ENCODE results near the gene CDH26.

The CDH26 gene

GRCh38 chr20:60003776-60004175 lies 45.6 kb downstream of the CDH26 start:
- Histone ChIP-seq H3K9me3 (ENCODE audit: control insufficient read depth, low read length) (no peaks in the 10 kb centered on the region), H3K4me3 (ENCODE audit: extremely low read depth, insufficient read depth, low read length, poor library complexity, severe bottlenecking) (no peak overlapping the region), H3K36me3 (ENCODE audit: control insufficient read depth, insufficient read depth, low read length) (no peaks in the 10 kb centered on the region), H3K4me1 (ENCODE audit: control insufficient read depth, insufficient read depth, low read length, poor library complexity, severe bottlenecking) (peaks cover 9% of the 10 kb centered on the region), H3K27ac (ENCODE audit: low read depth, low read length, severe bottlenecking) (no peak overlapping the region)
- 83 to 91% methylated on average over 3 to 4 of the region's 4 CpGs for whole genome bisulfite sequencing, 2 experiments (ENCODE audit: insufficient coverage in 2 of 2)

- H3K27ac ChIP-seq (ENCODE audit: low read depth, low read length, severe bottlenecking): no peak overlapping the region
- WGBS, 2 experiments (ENCODE audit: insufficient coverage in 2 of 2): 75 to 96% methylated on average over 2 to 3 of the region's 4 CpGs
Observed at GRCh38 chr20:60006261-60006660, 48.0 kb downstream of the CDH26 start.

GRCh38 chr20:60007464-60007863 lies 49.2 kb downstream of the CDH26 start:
- Histone ChIP-seq H3K36me3 (ENCODE audit: control insufficient read depth, insufficient read depth, low read length) (no peaks in the 10 kb centered on the region), H3K9me3 (ENCODE audit: control insufficient read depth, low read length) (no peaks in the 10 kb centered on the region), H3K27ac (ENCODE audit: low read depth, low read length, severe bottlenecking) (no peak overlapping the region), H3K4me1 (ENCODE audit: control insufficient read depth, insufficient read depth, low read length, poor library complexity, severe bottlenecking) (no peaks in the 10 kb centered on the region), H3K4me3 (ENCODE audit: extremely low read depth, insufficient read depth, low read length, poor library complexity, severe bottlenecking) (no peak overlapping the region)
- WGBS, 2 experiments (ENCODE audit: insufficient coverage in 2 of 2): 85% methylated on average over 2 of the region's 2 CpGs; no CpG with 5 or more reads in 1 of the 2 experiments

More at GRCh38 chr20:60006261-60006660, 48.0 kb downstream of the CDH26 start:
- Histone ChIP-seq H3K4me1 (ENCODE audit: control insufficient read depth, insufficient read depth, low read length, poor library complexity, severe bottlenecking) (peaks cover 3% of the 10 kb centered on the region), H3K4me3 (ENCODE audit: extremely low read depth, insufficient read depth, low read length, poor library complexity, severe bottlenecking) (no peak overlapping the region), H3K9me3 (ENCODE audit: control insufficient read depth, low read length) (no peaks in the 10 kb centered on the region), H3K36me3 (ENCODE audit: control insufficient read depth, insufficient read depth, low read length) (no peaks in the 10 kb centered on the region)

- H3K4me3 ChIP-seq (ENCODE audit: extremely low read depth, insufficient read depth, low read length, poor library complexity, severe bottlenecking): no peak overlapping the region
- H3K4me1 ChIP-seq (ENCODE audit: control insufficient read depth, insufficient read depth, low read length, poor library complexity, severe bottlenecking): no peaks in the 10 kb centered on the region
- H3K27ac ChIP-seq (ENCODE audit: low read depth, low read length, severe bottlenecking): no peak overlapping the region
- no peaks in the 10 kb centered on the region for H3K9me3 ChIP-seq (ENCODE audit: control insufficient read depth, low read length)
- 86 to 95% methylated on average over 2 to 3 of the region's 3 CpGs for WGBS, 2 experiments (ENCODE audit: insufficient coverage in 2 of 2)
- H3K36me3 ChIP-seq (ENCODE audit: control insufficient read depth, insufficient read depth, low read length): no peaks in the 10 kb centered on the region
Observed at GRCh38 chr20:60008130-60008808, 50.0 kb downstream of the CDH26 start.

GRCh38 chr20:60009318-60009717 lies 51.1 kb downstream of the CDH26 start:
- H3K9me3 ChIP-seq (ENCODE audit: control insufficient read depth, low read length): no peaks in the 10 kb centered on the region
- no peaks in the 10 kb centered on the region for H3K36me3 ChIP-seq (ENCODE audit: control insufficient read depth, insufficient read depth, low read length)
- 93% methylated on average over 9 to 10 of the region's 13 CpGs for WGBS, 2 experiments (ENCODE audit: insufficient coverage in 2 of 2)
- H3K4me3 ChIP-seq (ENCODE audit: extremely low read depth, insufficient read depth, low read length, poor library complexity, severe bottlenecking): no peak overlapping the region
- no peak overlapping the region for H3K27ac ChIP-seq (ENCODE audit: low read depth, low read length, severe bottlenecking)
- no peaks in the 10 kb centered on the region for H3K4me1 ChIP-seq (ENCODE audit: control insufficient read depth, insufficient read depth, low read length, poor library complexity, severe bottlenecking)

- Histone ChIP-seq H3K9me3 (ENCODE audit: control insufficient read depth, low read length) (no peaks in the 10 kb centered on the region), H3K4me1 (ENCODE audit: control insufficient read depth, insufficient read depth, low read length, poor library complexity, severe bottlenecking) (no peaks in the 10 kb centered on the region), H3K27ac (ENCODE audit: low read depth, low read length, severe bottlenecking) (no peak overlapping the region), H3K4me3 (ENCODE audit: extremely low read depth, insufficient read depth, low read length, poor library complexity, severe bottlenecking) (no peak overlapping the region), H3K36me3 (ENCODE audit: control insufficient read depth, insufficient read depth, low read length) (no peaks in the 10 kb centered on the region)
- WGBS, 2 experiments (ENCODE audit: insufficient coverage in 2 of 2): 91 to 94% methylated on average over 10 to 11 of the region's 14 CpGs
Observed at GRCh38 chr20:60009826-60010616, 51.8 kb downstream of the CDH26 start.

- 90 to 93% methylated on average over 7 to 8 of the region's 12 CpGs for WGBS, 2 experiments (ENCODE audit: insufficient coverage in 2 of 2)
- Histone ChIP-seq H3K4me1 (ENCODE audit: control insufficient read depth, insufficient read depth, low read length, poor library complexity, severe bottlenecking) (no peaks in the 10 kb centered on the region), H3K27ac (ENCODE audit: low read depth, low read length, severe bottlenecking) (no peak overlapping the region), H3K4me3 (ENCODE audit: extremely low read depth, insufficient read depth, low read length, poor library complexity, severe bottlenecking) (no peak overlapping the region), H3K9me3 (ENCODE audit: control insufficient read depth, low read length) (no peaks in the 10 kb centered on the region), H3K36me3 (ENCODE audit: control insufficient read depth, insufficient read depth, low read length) (no peaks in the 10 kb centered on the region)
Observed at GRCh38 chr20:60010689-60011458, 52.7 kb downstream of the CDH26 start.

GRCh38 chr20:60011512-60012507 lies 53.6 kb downstream of the CDH26 start:
- 85 to 90% methylated on average over 14 to 17 of the region's 17 CpGs for WGBS, 2 experiments (ENCODE audit: insufficient coverage in 2 of 2)
- no peak overlapping the region for H3K4me3 ChIP-seq (ENCODE audit: extremely low read depth, insufficient read depth, low read length, poor library complexity, severe bottlenecking)
- H3K9me3 ChIP-seq (ENCODE audit: control insufficient read depth, low read length): no peaks in the 10 kb centered on the region
- H3K27ac ChIP-seq (ENCODE audit: low read depth, low read length, severe bottlenecking): no peak overlapping the region
- H3K4me1 ChIP-seq (ENCODE audit: control insufficient read depth, insufficient read depth, low read length, poor library complexity, severe bottlenecking): no peaks in the 10 kb centered on the region
- no peaks in the 10 kb centered on the region for H3K36me3 ChIP-seq (ENCODE audit: control insufficient read depth, insufficient read depth, low read length)

GRCh38 chr20:60013296-60014139 lies 55.3 kb downstream of the CDH26 start:
- no peak overlapping the region for H3K27ac ChIP-seq (ENCODE audit: low read depth, low read length, severe bottlenecking)
- no peaks in the 10 kb centered on the region for H3K9me3 ChIP-seq (ENCODE audit: control insufficient read depth, low read length)
- no peak overlapping the region for H3K4me3 ChIP-seq (ENCODE audit: extremely low read depth, insufficient read depth, low read length, poor library complexity, severe bottlenecking)
- no peaks in the 10 kb centered on the region for H3K36me3 ChIP-seq (ENCODE audit: control insufficient read depth, insufficient read depth, low read length)
- WGBS, 2 experiments (ENCODE audit: insufficient coverage in 2 of 2): 86% methylated on average over 1 of the region's 3 CpGs; no CpG with 5 or more reads in 1 of the 2 experiments
- no peaks in the 10 kb centered on the region for H3K4me1 ChIP-seq (ENCODE audit: control insufficient read depth, insufficient read depth, low read length, poor library complexity, severe bottlenecking)
